ENCODE data around the gene NPW. TPM values are rescaled to one million over a fixed set of nuclear protein-coding genes. Genes with fewer than 3 reads are reported as not detected.

NPW gene
- total and polyA plus RNA-seq, 9 of the 15 experiments (the other 6 are each of a cell fraction or from before 2014, with no cell fraction given) = 0.14 to 4.0 (median 2.6) TPM; not detected in 4

DNA sequence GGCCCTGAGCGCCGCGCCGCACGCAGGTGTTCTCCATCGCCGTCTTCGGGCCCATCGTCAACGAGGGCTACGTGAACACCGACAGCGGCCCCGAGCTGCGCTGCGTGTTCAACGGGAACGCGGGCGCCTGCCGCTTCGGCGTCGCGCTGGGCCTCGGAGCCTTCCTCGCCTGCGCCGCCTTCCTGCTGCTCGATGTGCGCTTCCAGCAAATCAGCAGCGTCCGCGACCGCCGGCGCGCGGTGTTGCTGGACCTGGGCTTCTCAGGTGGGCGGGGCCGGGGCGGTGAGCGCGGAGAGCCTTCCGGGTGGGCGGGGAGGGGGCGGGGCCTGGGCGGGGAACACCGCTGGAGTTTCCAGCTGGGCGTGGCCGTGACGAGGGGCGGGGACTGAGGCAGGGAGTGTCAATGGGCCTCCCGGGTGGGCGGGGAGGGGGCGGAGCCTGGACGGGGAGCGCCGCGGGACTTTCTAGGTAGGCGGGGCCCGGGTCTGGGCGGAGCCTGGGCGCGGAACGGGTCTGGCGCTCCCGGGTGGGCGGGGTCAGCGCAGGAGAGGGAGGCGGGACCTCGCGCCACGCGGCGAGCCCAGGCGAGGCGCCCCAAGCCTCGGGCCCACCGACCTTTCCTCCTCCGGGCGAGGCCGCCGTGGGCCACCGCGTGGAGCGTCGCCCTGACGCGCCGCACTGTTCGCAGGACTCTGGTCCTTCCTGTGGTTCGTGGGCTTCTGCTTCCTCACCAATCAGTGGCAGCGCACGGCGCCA is 27.5 kb upstream of the NPW start (continued):
- TF ChIP-seq ZNF707 (CRISPR knock-in tag; conservative IDR thresholded peaks at IDR 0.05) = no peak
- TF ChIP-seq PTBP1 (IDR thresholded peaks at IDR 0.05; ENCODE audit: low read depth, low read length) = 0 out of 2 replicates have a peak, but pooled peaks have one; percentile 54
- TF ChIP-seq RBM25 (IDR thresholded peaks at IDR 0.05; ENCODE audit: low read depth, low read length, severe bottlenecking) = peak; percentile 34
- TF ChIP-seq ETS1 (conservative IDR thresholded peaks at IDR 0.05; ENCODE audit: control insufficient read depth, low read depth, low read length) = peak; percentile 28; the same call in 1 of the 2 replicates
- TF ChIP-seq ZC3H8 (IDR thresholded peaks at IDR 0.05) = no peak
- no peak for TF ChIP-seq BRCA1 (IDR thresholded peaks at IDR 0.05)
- no peak for TF ChIP-seq BRCA1 (CRISPR knock-in tag; IDR thresholded peaks at IDR 0.05)
- no peak for TF ChIP-seq BDP1 (IDR thresholded peaks at IDR 0.05; ENCODE audit: insufficient read depth, insufficient read length)
- TF ChIP-seq ZBED1 (IDR thresholded peaks at IDR 0.05) = no peak
- TF ChIP-seq COPS2 (conservative IDR thresholded peaks at IDR 0.05) = no peak
- peak; percentile 55; the same call in 1 of the 2 replicates for TF ChIP-seq TARDBP (IDR thresholded peaks at IDR 0.05)
- TF ChIP-seq IFI16 (CRISPR knock-in tag; IDR thresholded peaks at IDR 0.05) = no peak
- TF ChIP-seq ADNP (tag; IDR thresholded peaks at IDR 0.05) = no peak
- TF ChIP-seq, protein P1, sequence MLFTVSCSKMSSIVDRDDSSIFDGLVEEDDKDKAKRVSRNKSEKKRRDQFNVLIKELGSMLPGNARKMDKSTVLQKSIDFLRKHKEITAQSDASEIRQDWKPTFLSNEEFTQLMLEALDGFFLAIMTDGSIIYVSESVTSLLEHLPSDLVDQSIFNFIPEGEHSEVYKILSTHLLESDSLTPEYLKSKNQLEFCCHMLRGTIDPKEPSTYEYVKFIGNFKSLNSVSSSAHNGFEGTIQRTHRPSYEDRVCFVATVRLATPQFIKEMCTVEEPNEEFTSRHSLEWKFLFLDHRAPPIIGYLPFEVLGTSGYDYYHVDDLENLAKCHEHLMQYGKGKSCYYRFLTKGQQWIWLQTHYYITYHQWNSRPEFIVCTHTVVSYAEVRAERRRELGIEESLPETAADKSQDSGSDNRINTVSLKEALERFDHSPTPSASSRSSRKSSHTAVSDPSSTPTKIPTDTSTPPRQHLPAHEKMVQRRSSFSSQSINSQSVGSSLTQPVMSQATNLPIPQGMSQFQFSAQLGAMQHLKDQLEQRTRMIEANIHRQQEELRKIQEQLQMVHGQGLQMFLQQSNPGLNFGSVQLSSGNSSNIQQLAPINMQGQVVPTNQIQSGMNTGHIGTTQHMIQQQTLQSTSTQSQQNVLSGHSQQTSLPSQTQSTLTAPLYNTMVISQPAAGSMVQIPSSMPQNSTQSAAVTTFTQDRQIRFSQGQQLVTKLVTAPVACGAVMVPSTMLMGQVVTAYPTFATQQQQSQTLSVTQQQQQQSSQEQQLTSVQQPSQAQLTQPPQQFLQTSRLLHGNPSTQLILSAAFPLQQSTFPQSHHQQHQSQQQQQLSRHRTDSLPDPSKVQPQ (CRISPR knock-in tag; IDR thresholded peaks at IDR 0.05; ENCODE audit: borderline replicate concordance) = no peak
- no peak for TF ChIP-seq TGIF2 (CRISPR knock-in tag; IDR thresholded peaks at IDR 0.05)
- TF ChIP-seq XRCC3 (IDR thresholded peaks at IDR 0.05) = no peak
- peak in 1 of 3 experiments; percentile 18 for TF ChIP-seq YY1 (IDR thresholded peaks at IDR 0.05; ENCODE audit: borderline replicate concordance in 1 of 3, control insufficient read depth in 1 of 3, extremely low read depth in 1 of 3, insufficient read depth in 3 of 3, insufficient read length in 1 of 3, insufficient replicate concordance in 2 of 3, low read depth in 1 of 3, low read length in 2 of 3)
- TF ChIP-seq POLR2AphosphoS2 (IDR thresholded peaks at IDR 0.05; ENCODE audit: low read length) = no peak
- no peak for TF ChIP-seq KLF1 (tag; IDR thresholded peaks at IDR 0.05)
- TF ChIP-seq HMG20B (CRISPR knock-in tag; IDR thresholded peaks at IDR 0.05) = no peak
- TF ChIP-seq HIVEP1 (CRISPR knock-in tag; IDR thresholded peaks at IDR 0.05) = no peak
- 0 out of 2 replicates have a peak, but pooled peaks have one; percentile 24 for TF ChIP-seq CREM (IDR thresholded peaks at IDR 0.05; ENCODE audit: low read depth)
- TF ChIP-seq MCM2 (IDR thresholded peaks at IDR 0.05; ENCODE audit: low read depth) = no peak
- TF ChIP-seq ZNF12 (CRISPR knock-in tag; IDR thresholded peaks at IDR 0.05) = no peak
- TF ChIP-seq KLF13 (tag; IDR thresholded peaks at IDR 0.05; ENCODE audit: borderline replicate concordance, low read depth) = peak; percentile 55; the same call in 1 of the 2 replicates
- no peak for TF ChIP-seq DLX4 (CRISPR knock-in tag; IDR thresholded peaks at IDR 0.05)
- no peak; the same call in 1 of the 2 replicates for TF ChIP-seq POLR2H (tag; IDR thresholded peaks at IDR 0.05; ENCODE audit: low read depth)

Measured in K562 (cell line).